ENCODE data around the gene ZFYVE19. TPM values are rescaled to one million over a fixed set of nuclear protein-coding genes. Genes with fewer than 3 reads are reported as not detected.

The ZFYVE19 gene
- total and polyA plus RNA-seq, 2 of the 13 experiments (the other 11 are each of a cell fraction or from before 2014, with no cell fraction given), result 23.3 to 44.0 TPM

DNA sequence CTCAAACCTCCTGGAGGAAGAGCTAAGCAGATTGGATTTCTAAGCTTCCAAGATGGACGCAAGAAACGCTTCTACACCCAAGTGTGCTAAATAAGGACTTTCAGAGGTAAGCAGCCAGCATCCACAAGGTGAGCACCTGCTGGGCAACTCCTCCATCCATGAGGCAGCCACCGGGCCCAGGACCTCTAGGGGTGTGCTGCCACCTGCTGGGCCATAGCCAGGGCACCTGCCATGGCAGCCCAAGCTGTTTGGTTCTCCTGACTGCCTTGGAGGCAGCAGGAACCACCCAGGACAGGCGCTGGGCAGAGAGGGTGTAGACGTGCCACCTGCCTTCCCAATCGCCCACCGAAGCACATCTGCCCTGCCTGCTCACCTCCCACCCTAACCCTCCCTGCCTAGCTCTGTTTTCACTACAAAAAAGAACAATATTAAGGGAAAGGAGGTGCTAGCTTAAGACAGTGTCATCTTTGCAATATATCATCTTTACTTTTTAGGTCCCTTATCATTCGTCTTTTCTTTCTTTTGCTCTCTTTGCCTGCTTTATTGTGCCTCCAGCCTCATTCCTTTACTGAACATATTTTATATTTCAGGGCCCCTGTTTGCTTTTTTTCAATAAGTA, 24.2 kb upstream of the ZFYVE19 start (continued):
- TF ChIP-seq, protein P1, sequence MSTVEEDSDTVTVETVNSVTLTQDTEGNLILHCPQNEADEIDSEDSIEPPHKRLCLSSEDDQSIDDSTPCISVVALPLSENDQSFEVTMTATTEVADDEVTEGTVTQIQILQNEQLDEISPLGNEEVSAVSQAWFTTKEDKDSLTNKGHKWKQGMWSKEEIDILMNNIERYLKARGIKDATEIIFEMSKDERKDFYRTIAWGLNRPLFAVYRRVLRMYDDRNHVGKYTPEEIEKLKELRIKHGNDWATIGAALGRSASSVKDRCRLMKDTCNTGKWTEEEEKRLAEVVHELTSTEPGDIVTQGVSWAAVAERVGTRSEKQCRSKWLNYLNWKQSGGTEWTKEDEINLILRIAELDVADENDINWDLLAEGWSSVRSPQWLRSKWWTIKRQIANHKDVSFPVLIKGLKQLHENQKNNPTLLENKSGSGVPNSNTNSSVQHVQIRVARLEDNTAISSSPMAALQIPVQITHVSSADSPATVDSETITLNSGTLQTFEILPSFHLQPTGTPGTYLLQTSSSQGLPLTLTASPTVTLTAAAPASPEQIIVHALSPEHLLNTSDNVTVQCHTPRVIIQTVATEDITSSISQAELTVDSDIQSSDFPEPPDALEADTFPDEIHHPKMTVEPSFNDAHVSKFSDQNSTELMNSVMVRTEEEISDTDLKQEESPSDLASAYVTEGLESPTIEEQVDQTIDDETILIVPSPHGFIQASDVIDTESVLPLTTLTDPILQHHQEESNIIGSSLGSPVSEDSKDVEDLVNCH (CRISPR knock-in tag; IDR thresholded peaks at IDR 0.05), result no peak
- TF ChIP-seq ELF4 (CRISPR knock-in tag; IDR thresholded peaks at IDR 0.05; ENCODE audit: borderline replicate concordance), result no peak
- TF ChIP-seq MIER2 (CRISPR knock-in tag; IDR thresholded peaks at IDR 0.05), result no peak
- 0 out of 2 replicates have a peak, but pooled peaks have one; percentile 19 for TF ChIP-seq MED1 (CRISPR knock-in tag; IDR thresholded peaks at IDR 0.05)
- TF ChIP-seq, protein P2, sequence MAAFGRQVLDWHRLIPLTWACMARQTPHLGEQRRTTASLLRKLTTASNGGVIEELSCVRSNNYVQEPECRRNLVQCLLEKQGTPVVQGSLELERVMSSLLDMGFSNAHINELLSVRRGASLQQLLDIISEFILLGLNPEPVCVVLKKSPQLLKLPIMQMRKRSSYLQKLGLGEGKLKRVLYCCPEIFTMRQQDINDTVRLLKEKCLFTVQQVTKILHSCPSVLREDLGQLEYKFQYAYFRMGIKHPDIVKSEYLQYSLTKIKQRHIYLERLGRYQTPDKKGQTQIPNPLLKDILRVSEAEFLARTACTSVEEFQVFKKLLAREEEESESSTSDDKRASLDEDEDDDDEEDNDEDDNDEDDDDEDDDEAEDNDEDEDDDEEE (CRISPR knock-in tag; IDR thresholded peaks at IDR 0.05), result no peak
- TF ChIP-seq ZNF563 (CRISPR knock-in tag; IDR thresholded peaks at IDR 0.05), result no peak
- TF ChIP-seq ZNF446 (CRISPR knock-in tag; IDR thresholded peaks at IDR 0.05), result no peak
- peak; percentile 51; the same call in 1 of the 2 replicates for TF ChIP-seq BORCS8-MEF2B (CRISPR knock-in tag; IDR thresholded peaks at IDR 0.05)
- TF ChIP-seq, protein P3, sequence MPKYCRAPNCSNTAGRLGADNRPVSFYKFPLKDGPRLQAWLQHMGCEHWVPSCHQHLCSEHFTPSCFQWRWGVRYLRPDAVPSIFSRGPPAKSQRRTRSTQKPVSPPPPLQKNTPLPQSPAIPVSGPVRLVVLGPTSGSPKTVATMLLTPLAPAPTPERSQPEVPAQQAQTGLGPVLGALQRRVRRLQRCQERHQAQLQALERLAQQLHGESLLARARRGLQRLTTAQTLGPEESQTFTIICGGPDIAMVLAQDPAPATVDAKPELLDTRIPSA (CRISPR knock-in tag; IDR thresholded peaks at IDR 0.05; ENCODE audit: borderline replicate concordance), result no peak
- TF ChIP-seq HHEX (CRISPR knock-in tag; IDR thresholded peaks at IDR 0.05), result no peak
- no peak for TF ChIP-seq ZNF34 (CRISPR knock-in tag; IDR thresholded peaks at IDR 0.05; ENCODE audit: borderline replicate concordance)
- TF ChIP-seq, protein P4, sequence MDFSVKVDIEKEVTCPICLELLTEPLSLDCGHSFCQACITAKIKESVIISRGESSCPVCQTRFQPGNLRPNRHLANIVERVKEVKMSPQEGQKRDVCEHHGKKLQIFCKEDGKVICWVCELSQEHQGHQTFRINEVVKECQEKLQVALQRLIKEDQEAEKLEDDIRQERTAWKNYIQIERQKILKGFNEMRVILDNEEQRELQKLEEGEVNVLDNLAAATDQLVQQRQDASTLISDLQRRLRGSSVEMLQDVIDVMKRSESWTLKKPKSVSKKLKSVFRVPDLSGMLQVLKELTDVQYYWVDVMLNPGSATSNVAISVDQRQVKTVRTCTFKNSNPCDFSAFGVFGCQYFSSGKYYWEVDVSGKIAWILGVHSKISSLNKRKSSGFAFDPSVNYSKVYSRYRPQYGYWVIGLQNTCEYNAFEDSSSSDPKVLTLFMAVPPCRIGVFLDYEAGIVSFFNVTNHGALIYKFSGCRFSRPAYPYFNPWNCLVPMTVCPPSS (IDR thresholded peaks at IDR 0.05), result no peak
- no peak for TF ChIP-seq STAT5B (CRISPR knock-in tag; IDR thresholded peaks at IDR 0.05)
- no peak for TF ChIP-seq ZFP37 (CRISPR knock-in tag; IDR thresholded peaks at IDR 0.05; ENCODE audit: borderline replicate concordance)
- TF ChIP-seq SP4 (CRISPR knock-in tag; IDR thresholded peaks at IDR 0.05), result no peak
- TF ChIP-seq ARHGAP35 (CRISPR knock-in tag; IDR thresholded peaks at IDR 0.05; ENCODE audit: borderline replicate concordance), result 0 out of 2 replicates have a peak, but pooled peaks have one; percentile 62
- no peak for TF ChIP-seq ATM (IDR thresholded peaks at IDR 0.05; ENCODE audit: borderline replicate concordance)
- TF ChIP-seq, protein P5, sequence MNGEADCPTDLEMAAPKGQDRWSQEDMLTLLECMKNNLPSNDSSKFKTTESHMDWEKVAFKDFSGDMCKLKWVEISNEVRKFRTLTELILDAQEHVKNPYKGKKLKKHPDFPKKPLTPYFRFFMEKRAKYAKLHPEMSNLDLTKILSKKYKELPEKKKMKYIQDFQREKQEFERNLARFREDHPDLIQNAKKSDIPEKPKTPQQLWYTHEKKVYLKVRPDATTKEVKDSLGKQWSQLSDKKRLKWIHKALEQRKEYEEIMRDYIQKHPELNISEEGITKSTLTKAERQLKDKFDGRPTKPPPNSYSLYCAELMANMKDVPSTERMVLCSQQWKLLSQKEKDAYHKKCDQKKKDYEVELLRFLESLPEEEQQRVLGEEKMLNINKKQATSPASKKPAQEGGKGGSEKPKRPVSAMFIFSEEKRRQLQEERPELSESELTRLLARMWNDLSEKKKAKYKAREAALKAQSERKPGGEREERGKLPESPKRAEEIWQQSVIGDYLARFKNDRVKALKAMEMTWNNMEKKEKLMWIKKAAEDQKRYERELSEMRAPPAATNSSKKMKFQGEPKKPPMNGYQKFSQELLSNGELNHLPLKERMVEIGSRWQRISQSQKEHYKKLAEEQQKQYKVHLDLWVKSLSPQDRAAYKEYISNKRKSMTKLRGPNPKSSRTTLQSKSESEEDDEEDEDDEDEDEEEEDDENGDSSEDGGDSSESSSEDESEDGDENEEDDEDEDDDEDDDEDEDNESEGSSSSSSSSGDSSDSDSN (CRISPR knock-in tag; IDR thresholded peaks at IDR 0.05), result no peak
- TF ChIP-seq ZNF570 (CRISPR knock-in tag; IDR thresholded peaks at IDR 0.05; ENCODE audit: borderline replicate concordance), result no peak
- no peak for TF ChIP-seq ZNF282 (IDR thresholded peaks at IDR 0.05; ENCODE audit: partially characterized antibody)

All from HepG2 (cell line).